Thymus (tissue), 11 donors: ENCODE measurements around the gene CPEB3. TPM values are rescaled to one million over a fixed set of nuclear protein-coding genes. Genes with fewer than 3 reads are reported as not detected.
A peak's percentile ranks its signal among the peaks of the same experiment; 100 is the strongest.

Experiments
- DNase-seq, 9 donors: peaks; one replicate each; pipeline ENCODE4 v3.0.0-alpha.2; 2013; ENCODE audit warnings: low spot score in 9 of 9, low read depth in 6 of 9, missing footprints in 1 of 9
- H3K27ac ChIP-seq, 2 donors: one replicate each; pipeline ENCODE4 v1.5.1; 2013; ENCODE audit warnings: control low read depth in 1 of 2, low read depth in 1 of 2, low read length in 1 of 2, mild to moderate bottlenecking in 1 of 2, moderate library complexity in 1 of 2
- H3K27me3 ChIP-seq, 2 donors: one replicate each; pipeline ENCODE4 v1.5.1; 2013; ENCODE audit warnings: low read length in 1 of 2; ENCODE audit not compliant: control insufficient read depth in 2 of 2, insufficient read depth in 1 of 2
- H3K36me3 ChIP-seq, 2 donors: one replicate each; pipeline ENCODE4 v1.5.1; 2013; ENCODE audit warnings: low read length in 1 of 2, mild to moderate bottlenecking in 1 of 2, moderate library complexity in 1 of 2; ENCODE audit not compliant: control insufficient read depth in 2 of 2, insufficient read depth in 2 of 2
- H3K4me1 ChIP-seq, 2 donors: one replicate each; pipeline ENCODE4 v1.5.1; 2013; ENCODE audit warnings: low read length in 2 of 2; ENCODE audit not compliant: control insufficient read depth in 2 of 2, insufficient read depth in 2 of 2
- H3K4me3 ChIP-seq, 2 donors: one replicate each; pipeline ENCODE4 v1.5.1; 2013; ENCODE audit warnings: low read length in 2 of 2, control low read depth in 1 of 2, mild to moderate bottlenecking in 1 of 2
- H3K9me3 ChIP-seq, 2 donors: one replicate each; pipeline ENCODE4 v1.5.1; 2013; ENCODE audit warnings: low read length in 1 of 2, mild to moderate bottlenecking in 1 of 2; ENCODE audit not compliant: control insufficient read depth in 2 of 2, insufficient read depth in 1 of 2
- WGBS: extraction: QIAGEN DNeasy Blood & Tissue Kit; methylation state at CpG from one replicate; pipeline ENCODE4 v1.1.7; 2013; 5-methylcytosine and 5-hydroxymethylcytosine counted together
- polyA plus RNA-seq: library from polyadenylated mRNA; stranded (reverse); fragments of 200-250 nt; gene quantifications from one replicate; pipeline ENCODE4 v1.2.3, GENCODE V29; 2013
- total RNA-seq: library from RNA; stranded (reverse); fragments of 120-200 nt; gene quantifications from one replicate; pipeline ENCODE4 v1.2.4, GENCODE V29; 2013
- donor health status: healthy.

The CPEB3 gene
- total and polyA plus RNA-seq, 2 donors, result 0.76 to 1.8 TPM

- Histone ChIP-seq H3K27ac (no peak overlapping the region), H3K4me3 (no peak overlapping the region), H3K9me3 (no peaks in the 10 kb centered on the region), H3K4me1 (no peaks in the 10 kb centered on the region), H3K27me3 (no peaks in the 10 kb centered on the region), H3K36me3 (no peaks in the 10 kb centered on the region)
- no peak for DNase-seq
- WGBS, result 53% methylated on average over 4 of the region's 4 CpGs
Measured at GRCh38 chr10:92278996-92279696, 11.7 kb downstream of the CPEB3 start.

- no peaks in the 10 kb centered on the region for H3K27me3 ChIP-seq
- no peaks in the 10 kb centered on the region for H3K36me3 ChIP-seq
- 97% methylated on average over 3 of the region's 3 CpGs for WGBS
- no peak overlapping the region for H3K27ac ChIP-seq
- DNase-seq, result no peak
- no peak overlapping the region for H3K4me3 ChIP-seq
- no peaks in the 10 kb centered on the region for H3K9me3 ChIP-seq
- no peaks in the 10 kb centered on the region for H3K4me1 ChIP-seq
Measured at GRCh38 chr10:92274071-92274470, 16.8 kb downstream of the CPEB3 start.

- 95% methylated on average over 2 of the region's 2 CpGs for WGBS
- H3K4me1 ChIP-seq, result no peaks in the 10 kb centered on the region
- H3K4me3 ChIP-seq, result no peak overlapping the region
- no peaks in the 10 kb centered on the region for H3K27me3 ChIP-seq
- no peak for DNase-seq
- no peaks in the 10 kb centered on the region for H3K36me3 ChIP-seq
- H3K9me3 ChIP-seq, result no peaks in the 10 kb centered on the region
- H3K27ac ChIP-seq, result no peak overlapping the region
Measured at GRCh38 chr10:92268748-92269147, 22.1 kb downstream of the CPEB3 start.

- DNase-seq, result peak in 1 of 9 donors; percentile 11
- H3K36me3 ChIP-seq, result no peaks in the 10 kb centered on the region
Measured at GRCh38 chr10:92267343-92267742, 23.5 kb downstream of the CPEB3 start.

GRCh38 chr10:92265687-92266258, 25.1 kb downstream of the CPEB3 start:
- WGBS, result 95% methylated on average over 2 of the region's 2 CpGs
- no peak for DNase-seq
- H3K4me1 ChIP-seq, result no peaks in the 10 kb centered on the region

More at GRCh38 chr10:92267343-92267742, 23.5 kb downstream of the CPEB3 start:
- no peaks in the 10 kb centered on the region for H3K27me3 ChIP-seq
- no peaks in the 10 kb centered on the region for H3K9me3 ChIP-seq
- H3K4me3 ChIP-seq, result no peak overlapping the region
- H3K27ac ChIP-seq, result no peak overlapping the region
- no peaks in the 10 kb centered on the region for H3K4me1 ChIP-seq

GRCh38 chr10:92264249-92264648, 26.6 kb downstream of the CPEB3 start:
- Histone ChIP-seq H3K27me3 (no peaks in the 10 kb centered on the region), H3K4me1 (no peaks in the 10 kb centered on the region), H3K36me3 (no peaks in the 10 kb centered on the region), H3K4me3 (no peak overlapping the region), H3K27ac (no peak overlapping the region), H3K9me3 (no peaks in the 10 kb centered on the region)
- no peak for DNase-seq
- 98% methylated on average over 2 of the region's 2 CpGs for WGBS

More at GRCh38 chr10:92265687-92266258, 25.1 kb downstream of the CPEB3 start:
- no peaks in the 10 kb centered on the region for H3K9me3 ChIP-seq
- H3K4me3 ChIP-seq, result no peak overlapping the region
- H3K36me3 ChIP-seq, result no peaks in the 10 kb centered on the region
- H3K27ac ChIP-seq, result no peak overlapping the region
- no peaks in the 10 kb centered on the region for H3K27me3 ChIP-seq

- WGBS, result 98% methylated on average over 2 of the region's 2 CpGs
- H3K4me3 ChIP-seq, result no peak overlapping the region
- H3K9me3 ChIP-seq, result no peaks in the 10 kb centered on the region
- H3K27me3 ChIP-seq, result no peaks in the 10 kb centered on the region
- no peak overlapping the region for H3K27ac ChIP-seq
- H3K36me3 ChIP-seq, result no peaks in the 10 kb centered on the region
- no peak for DNase-seq
- no peaks in the 10 kb centered on the region for H3K4me1 ChIP-seq
Measured at GRCh38 chr10:92263396-92263795, 27.5 kb downstream of the CPEB3 start.

GRCh38 chr10:92248566-92248965, 42.3 kb downstream of the CPEB3 start:
- Histone ChIP-seq H3K36me3 (no peaks in the 10 kb centered on the region), H3K27ac (no peak overlapping the region), H3K9me3 (no peaks in the 10 kb centered on the region), H3K4me3 (no peak overlapping the region), H3K27me3 (no peaks in the 10 kb centered on the region), H3K4me1 (no peaks in the 10 kb centered on the region)
- no peak for DNase-seq
- over 99% methylated on average over 2 of the region's 2 CpGs for WGBS

- H3K27me3 ChIP-seq, result peaks cover 0 to 3% of the 10 kb centered on the region in 2 donors
- H3K4me1 ChIP-seq, result peaks cover 0 to 4% of the 10 kb centered on the region in 2 donors
- no peaks in the 10 kb centered on the region for H3K36me3 ChIP-seq
- no peak for DNase-seq
- no peak overlapping the region for H3K4me3 ChIP-seq
- H3K27ac ChIP-seq, result no peak overlapping the region
- 95% methylated on average over 3 of the region's 3 CpGs for WGBS
- H3K9me3 ChIP-seq, result no peaks in the 10 kb centered on the region
Measured at GRCh38 chr10:92244796-92245195, 46.1 kb downstream of the CPEB3 start.
